HG03039 (cell line): Measurements from ENCODE around the gene LRRC75A.
"Not testable (repeated sequence)": the region's sequence is repeated elsewhere in the genome, so short reads cannot be mapped to it uniquely, and the experiment has no call there.

Source experiments
- ATAC-seq: cut with Tn5 transposase; IDR thresholded peaks from one replicate; pipeline ENCODE4 v1.9.1; 2021; ENCODE audit warnings: mild to moderate bottlenecking, moderate library complexity; ENCODE audit not compliant: unreplicated experiment

Gene LRRC75A

DNA sequence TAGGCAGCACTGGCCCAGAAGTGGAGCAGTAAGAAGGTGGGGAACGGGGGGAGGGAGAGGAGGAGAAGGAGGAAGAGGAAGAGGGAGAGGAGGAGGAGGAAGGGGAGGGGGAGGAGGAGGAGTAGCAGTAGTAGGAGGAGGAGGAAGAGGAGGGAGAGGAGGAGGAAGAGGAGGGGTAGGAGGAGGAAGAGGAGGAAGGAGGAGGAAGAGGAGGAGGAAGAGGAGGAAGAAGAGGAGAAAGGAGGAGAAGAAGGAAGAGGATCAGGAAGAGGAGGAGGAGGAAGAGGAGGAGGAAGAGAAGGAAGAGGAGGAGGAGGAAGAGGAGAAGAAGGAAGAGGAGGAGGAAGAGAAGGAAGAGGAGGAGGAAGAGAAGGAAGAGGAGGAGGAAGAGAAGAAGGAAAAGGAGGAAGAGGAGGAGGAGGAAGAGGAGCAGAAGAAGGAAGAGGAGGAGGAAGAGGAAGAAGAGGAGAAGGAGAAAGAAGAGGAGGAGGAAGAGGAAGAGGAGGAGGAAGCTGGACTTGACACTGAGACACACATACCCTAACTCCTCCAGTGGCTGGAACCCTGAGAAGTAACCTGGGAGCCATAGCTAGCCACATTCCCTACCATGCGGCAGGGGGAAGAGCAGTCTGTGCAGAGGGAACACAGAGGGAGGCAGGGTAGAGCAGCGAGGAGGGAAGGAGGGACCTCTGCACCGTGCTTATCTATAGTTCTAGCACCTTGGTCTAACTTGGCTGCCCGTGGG, 35.8 kb downstream of the LRRC75A start:
- no peak for ATAC-seq

DNA sequence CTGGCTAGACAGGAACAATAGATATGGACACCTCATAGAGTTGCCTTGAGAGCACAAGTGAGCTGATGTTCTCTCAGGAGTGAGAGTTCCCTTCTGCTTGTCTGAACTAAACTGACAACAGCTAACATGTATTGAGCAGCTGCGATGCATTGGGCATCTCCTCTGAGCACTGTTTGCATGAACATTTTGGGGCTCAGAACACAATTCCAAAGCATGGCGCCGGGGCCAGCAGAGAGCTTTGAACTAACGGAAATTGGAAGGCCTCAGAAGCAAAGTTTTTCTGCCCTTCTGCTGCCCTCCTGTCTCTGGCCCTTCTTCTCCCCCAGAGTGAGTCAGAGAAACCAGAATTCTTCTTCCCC, 38.5 kb downstream of the LRRC75A start:
- ATAC-seq, result no peak

DNA sequence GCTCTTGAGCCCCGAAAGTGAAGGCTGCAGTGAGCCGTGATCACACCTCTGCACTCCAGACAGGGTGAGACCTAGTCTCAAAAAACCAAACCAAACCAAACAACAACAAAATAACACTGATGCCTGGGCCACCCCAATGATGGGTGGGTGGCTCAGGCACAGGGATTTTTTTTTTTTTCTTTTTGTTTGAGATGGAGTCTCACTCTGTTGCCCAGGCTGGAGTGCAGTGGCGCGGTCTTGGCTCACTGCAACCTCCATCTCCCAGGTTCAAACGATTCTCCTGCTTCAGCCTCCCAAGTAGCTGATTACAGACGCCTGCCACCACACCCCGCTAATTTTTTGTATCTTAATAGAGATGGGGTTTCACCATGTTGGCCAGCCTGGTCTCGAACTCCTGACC, 39.7 kb downstream of the LRRC75A start:
- not testable (repeated sequence) for ATAC-seq

DNA sequence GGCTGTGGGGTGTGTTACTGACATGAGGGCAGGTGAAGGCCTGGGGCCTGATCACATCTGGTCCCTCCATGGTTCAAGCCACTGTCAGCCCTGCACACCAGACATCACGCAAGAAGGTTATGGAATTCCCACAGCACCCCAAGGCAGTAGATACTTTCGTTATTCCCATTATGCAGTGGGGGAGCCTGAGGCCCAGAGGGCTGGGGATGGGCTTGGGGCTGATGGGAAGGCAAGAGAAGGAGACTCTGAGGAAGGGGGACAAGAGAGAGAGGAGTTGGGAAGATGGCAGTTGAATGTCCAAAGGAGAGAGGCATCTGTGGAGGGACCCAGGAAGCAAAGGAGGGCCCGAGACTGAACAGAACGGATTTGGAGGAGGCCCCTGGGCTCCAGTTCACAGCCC, 42.0 kb downstream of the LRRC75A start:
- ATAC-seq, result no peak

DNA sequence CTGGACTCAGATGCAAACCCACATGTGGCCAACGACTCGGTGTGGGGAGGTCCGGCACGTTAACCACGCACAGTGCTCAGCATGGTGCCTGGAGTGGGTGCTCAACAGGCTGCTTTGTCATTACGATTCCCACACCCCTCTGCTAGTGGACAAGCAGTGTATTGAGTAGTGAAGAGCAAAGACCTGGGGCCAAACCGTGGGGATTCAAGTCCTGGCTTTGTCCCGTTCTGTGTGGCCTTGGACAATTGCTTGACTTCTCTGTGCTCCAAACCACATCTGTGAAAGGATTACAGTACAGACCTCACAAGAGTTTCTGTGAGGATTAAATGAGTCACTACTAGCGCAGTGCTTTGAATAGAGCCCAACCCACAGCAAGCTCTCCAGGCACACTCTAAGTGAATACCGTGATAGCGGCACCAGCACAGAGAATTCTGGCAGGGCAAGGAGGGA, 42.8 kb downstream of the LRRC75A start:
- no peak for ATAC-seq

DNA sequence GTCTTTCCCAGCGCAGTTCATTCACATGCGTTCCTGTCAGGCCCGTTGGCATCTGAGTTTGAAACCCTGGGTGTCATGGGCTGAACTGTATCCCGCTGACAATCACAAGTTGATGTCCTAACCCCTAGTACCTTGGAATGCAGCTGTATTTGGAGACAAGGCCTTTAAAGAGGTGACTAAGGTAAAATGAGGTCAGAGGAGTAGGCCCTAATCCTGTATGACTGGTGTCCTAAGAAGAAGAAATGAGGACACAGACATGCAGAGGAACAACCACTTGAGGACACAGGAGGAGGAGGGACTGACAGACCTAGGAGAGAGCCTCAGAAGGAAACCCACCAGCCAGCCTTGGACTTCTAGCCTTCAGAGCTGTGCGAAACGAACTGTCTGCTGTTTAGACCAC, 43.5 kb downstream of the LRRC75A start:
- no peak for ATAC-seq

DNA sequence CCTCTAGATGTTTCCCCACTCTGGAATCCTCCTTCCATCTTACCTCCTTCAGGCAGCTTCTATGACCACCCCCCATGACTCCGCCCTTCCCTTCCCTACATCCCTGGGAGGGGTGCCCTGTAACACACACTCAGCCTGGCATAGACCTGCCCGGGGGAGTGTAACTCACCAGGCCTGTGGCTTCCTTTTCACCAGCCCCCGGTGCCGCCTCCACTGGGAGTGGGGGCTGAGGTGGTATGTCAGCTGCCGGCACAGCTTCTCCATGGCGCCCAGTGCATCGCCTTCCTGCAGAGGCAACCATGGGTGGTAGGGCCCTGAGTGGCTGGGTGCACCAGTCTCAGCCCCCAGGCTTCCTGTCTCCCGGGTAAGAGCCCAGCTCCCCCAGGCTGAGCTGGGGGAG, 44.3 kb downstream of the LRRC75A start:
- no peak for ATAC-seq

DNA sequence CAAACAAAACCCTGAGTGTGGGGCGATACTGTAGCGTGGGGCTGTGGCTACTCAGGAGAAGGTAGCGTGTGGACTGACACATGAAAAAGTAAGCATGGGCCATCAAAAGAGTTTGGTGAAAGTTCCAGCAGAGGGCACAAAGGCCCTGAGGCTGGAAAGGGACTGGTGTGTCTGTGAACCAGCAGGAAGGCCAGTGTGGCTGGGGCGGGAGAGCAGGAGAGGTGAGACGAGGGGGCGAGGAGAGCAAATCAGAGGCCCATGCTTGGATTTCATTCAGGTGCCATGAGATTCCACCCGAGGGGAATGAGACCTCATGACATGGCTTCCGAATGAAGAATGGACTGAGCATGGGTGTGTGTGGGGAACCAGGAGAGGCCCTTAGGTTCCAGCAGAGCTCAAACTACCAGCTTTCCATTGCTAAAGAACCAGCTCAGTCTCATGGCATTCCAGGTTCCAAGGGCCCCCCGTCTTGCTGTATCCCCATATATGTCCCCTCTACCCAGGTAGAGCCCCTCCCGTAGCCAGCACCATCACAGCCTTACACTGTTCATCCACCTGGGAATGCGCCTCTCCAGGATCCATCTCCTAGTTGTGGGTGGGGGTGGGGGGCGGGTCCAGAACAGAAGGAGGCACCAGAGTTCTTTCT, 45.5 kb downstream of the LRRC75A start:
- no peak for ATAC-seq

DNA sequence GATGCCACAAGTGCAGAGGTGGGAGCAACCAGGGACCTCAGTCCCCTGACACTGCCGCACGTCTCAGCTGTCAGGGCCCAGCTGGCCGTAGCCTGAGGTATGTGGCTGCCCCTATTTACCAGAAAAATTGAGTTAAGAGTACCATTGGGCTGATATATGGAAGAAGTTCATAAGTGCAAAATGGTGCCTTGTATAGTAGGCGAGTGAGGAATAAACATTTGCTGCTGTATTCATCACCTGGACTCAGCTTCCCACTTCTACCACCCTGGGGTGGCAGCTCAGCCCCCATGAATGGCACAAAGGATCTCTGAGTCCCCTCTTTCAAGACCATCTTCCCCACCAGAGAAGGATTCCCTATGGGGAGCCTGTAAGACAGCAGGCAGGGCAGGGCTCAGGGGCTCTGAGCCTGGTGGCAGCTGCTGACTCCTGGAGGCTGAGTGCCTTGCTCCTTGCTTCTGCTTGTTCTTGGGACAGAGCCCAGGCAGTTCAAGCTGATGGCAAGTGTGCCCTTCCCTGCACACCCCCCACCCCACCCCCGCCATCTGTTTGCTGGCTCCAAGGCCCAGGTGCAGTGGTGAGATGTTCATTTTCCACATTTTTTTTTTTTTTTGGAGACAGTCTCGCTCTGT, 47.6 kb downstream of the LRRC75A start:
- no peak for ATAC-seq

DNA sequence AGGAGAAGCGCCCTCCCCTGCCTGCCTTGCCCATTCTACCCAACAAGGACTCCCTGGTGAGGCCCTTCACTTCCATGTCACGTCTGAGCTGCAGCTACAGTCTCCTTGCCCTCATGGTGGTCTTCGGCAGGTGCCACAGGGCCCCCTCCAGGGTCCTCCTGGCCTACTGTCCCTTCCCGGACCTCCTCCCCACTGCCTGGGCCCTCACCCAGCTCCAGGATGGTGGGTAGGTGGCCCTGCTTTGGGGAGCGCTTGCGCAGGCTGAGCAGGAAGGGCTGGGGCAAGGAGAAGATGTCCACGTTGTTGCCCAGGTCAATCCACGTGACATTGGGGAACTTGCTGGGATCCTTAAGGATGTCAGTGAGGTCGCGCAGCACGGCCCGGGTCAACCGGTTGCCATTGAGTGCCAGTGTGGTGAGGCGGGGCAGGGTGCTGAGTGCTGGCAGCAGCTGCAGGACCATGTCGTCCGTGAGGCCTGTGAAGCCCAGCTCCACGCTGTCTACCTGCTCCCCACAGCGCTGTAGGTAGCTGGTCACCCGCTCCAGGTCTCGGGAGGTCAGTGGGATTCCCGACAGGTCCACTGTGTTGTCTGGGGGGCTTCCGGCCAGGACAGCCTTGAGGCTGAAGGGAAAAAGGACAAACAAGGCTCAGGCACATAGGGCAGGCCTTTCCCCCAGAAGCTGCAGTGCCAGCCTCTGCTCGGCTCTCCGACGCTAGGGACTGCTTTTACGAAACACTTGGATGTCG, 48.3 kb downstream of the LRRC75A start:
- ATAC-seq, result no peak

DNA sequence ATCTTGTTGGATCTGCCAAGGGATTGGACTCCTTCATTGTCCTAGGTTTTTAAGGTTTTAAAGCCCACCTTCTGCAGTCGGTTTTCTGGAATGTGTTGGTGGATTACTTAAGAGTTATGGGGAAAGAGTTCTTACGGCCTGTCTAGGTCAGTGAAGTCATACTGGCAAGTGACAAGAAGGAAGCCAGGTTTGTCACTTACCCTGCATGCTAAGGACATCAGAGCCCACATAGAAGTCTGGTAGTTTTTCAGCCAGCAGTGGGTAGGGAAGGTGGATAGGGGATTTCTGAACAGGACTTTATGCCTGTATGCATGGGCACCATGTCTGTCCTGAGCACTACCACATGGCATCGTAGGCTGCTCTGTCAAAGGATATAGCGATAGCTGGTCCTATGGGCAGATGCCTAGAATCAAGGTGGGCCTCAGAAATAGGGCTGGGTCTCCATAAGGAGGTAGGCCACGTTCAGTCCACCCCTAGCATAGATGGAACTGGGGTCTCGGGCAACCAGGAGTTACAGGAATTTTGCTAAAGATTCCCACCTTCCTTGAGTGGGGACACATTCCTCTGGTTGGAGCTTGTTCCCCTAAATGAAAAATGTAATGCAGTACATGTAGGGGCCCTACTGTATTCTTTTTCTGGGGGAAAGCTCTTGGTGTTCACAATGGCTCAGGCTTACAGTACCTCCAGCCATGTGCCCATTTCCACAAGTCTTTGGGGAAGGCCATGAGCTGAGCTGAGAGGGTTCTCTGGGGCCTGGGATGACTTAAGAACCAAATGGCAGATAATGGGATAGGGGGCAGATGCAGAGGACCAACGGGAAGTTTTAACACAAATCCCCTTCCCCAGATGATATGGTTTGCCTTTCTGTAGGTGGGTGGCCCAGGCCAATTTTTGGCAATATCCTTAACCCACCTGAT, 49.1 kb downstream of the LRRC75A start:
- no peak for ATAC-seq

DNA sequence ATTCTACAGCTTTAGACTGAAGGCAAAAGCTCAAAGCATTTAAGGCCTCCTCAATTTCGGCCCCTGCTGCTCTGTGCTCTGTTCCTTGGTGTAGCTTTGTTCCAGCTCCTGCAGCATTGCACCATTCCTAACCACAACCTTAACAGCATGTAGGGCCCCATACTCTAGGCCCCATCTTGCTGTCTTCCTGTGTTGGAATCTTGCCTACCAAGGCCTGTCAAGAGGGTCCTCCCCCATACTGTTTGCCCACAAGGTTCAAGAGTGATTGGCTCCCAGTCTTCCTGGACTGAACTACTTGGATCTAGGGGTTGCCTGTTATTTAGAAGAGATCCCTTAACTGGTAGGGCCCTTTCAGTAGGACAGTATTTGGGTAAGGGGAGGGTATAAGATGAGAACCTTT, 49.9 kb downstream of the LRRC75A start:
- no peak for ATAC-seq

DNA sequence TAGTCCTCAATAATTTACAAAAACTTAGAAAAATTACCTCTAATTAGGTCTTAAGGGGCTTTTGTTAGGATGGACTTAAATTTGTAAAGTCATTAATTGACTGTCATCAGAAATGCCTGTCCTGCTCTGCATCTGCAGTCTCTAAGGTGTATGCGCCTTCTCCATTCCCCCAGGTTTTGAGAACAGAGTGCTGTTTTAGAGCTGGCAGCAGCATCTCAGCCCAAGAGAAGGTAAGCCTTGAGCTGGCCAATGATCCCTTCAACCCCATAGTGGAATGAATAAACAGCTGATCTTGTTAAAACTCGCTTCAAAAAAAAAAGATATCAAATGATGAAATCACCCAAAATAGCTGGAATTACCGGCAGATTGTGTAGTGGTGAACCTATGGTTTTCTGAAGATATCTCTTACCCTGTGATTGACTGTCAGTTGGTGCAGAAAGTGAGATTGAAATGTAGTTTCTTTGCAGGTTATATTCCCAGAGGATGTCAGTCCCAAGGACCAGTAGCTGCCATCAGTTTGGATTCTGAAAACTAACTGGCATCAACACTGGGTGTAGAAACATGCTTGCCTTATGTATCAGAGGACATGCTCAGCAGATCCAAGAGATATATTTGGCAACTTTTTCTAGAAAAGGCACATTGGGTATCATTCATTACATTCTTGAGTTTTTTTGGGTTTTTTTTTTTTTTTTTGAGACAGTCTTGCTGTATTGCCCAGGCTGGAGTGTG, 50.9 kb downstream of the LRRC75A start:
- ATAC-seq, result no peak

DNA sequence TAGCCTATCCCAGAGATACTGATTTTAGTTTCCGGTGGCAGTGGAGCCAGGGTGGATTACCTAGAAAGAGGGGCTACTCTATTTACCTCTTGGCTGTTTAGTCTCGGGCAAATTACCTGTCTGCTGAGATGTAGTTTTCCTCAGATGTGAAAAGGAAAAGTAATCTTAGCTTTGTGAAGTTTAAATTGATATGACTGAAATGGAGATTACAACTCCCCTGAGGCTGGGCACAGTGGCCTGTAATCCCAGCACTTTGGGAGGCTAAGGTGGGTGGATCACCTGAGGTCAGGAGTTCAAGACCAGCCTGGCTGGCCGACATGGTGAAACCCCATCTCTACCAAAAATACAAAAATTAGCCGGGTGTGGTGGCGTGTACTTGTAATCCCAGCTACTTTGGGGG, 51.6 kb downstream of the LRRC75A start:
- not testable (repeated sequence) for ATAC-seq

DNA sequence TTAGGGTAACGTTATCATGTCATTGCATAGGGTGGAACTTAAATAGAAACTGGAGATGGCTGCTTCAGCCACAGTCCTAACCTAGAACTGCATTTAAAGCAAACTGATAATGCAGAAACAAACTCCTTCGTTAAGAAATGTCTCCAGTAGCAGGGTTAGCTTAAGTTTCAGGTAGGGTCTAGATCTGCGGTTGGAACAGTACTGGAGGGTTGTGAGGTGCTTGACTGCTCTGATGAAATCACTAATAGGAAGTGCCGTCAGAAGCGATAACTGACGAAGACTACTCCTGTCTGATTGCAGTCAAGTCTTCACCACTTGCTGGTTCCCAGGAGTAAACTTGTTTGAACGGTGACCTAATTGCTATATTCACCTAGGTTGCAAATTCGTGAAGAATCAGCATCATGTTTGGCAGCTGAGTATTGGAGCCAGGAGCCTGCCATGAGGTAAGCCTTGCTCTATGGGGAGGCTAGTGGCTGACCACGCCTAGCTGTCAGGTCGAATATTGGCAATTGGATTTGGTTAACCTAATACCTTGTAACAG, 52.1 kb downstream of the LRRC75A start:
- ATAC-seq, result no peak

DNA sequence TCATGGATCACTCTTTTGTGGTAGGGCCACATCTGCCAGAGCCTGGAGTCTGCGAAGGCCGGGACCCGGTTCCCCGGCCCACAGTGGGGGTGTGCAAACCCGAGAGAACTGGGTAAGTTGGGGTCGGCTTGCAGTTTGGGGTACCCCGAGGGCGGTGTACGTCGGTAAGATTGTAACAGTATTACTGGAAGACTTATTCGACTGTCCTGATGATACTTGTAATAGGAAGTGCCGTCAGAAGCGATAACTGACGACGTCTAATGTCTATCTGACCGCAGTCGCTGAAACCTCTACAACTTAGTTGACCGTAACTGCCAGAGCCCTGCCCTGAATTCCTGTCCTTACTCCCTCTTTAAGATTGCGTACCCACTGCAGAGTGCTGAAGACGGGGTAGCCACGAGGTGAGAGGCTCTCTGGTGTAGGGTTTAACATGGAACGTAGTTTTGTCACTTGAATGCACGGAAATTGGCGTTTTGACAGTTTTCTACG, 52.6 kb downstream of the LRRC75A start:
- no peak for ATAC-seq

DNA sequence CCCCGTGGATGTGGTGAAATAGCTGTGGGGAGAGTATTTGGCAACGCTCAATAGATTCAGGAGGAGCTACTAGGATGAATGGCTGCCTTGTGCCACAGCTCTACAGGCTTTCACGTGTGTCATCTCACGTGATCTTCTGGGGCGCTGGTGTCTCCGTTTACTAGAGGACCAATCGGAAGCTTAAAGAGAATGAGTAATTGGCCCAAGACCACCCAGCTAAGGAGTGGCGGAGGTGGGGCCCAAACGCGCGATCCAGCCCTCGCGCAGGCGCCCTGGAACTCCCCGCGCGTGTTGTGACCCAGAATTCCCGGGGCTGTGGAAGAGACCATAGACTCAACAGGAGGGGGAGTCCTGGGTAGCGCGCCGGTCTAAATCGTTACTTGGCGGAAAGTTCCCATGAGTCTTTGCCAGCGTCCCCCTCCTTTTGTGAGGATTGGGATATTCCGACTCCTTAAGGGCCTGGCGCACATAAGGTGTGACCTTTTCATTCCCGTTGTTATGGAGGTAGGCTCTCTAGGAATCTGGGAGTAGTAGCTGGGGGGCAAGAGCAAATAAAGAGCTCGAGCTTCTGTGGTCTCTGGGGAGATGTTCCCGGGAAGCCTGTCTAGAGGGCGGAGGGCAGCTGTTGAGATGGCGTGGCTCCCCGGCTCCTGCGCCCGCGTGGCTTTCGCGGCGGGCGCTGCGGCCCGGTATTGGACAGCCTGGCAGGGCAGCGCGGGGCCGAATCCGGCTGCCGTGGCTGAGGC, 53.3 kb downstream of the LRRC75A start:
- peak; percentile 69 for ATAC-seq

DNA sequence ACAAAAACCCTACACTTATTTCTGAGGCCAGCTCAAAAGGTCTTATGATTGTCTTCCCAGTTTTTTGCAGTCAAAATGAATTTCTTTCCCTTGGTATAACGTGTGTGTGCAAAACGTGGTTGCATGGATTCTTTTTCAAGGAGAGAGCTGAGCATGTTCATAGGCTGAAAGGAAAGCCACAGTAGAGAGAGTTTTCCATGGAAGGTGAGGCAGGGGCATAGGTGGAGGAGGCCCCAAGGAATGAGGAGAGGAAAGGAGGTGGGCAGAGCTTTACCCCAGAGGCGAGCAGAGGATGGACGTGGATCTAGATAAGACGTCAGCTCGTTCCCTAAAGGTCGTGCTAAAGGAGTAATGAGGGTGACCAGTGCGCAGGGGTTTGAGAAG, 53.8 kb downstream of the LRRC75A start:
- ATAC-seq, result no peak

DNA sequence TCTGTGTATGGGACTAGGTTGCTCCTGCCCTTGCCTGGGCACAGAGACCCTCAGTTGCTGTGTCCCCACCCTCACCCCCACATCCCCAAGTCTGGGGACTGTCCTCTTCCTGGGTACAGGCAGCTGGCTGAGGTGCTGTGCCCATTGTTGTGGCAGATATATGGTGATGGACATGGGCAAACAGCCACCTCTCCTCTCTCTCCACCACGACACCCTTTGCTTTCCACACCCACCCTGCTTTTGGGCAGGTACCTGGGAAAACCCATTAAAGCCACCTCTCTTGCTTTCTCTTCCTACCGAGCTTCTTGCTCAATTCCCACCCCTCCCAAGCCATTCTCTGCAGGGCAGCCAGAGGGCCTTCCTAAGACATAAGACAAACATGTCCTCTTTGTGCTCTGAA, 54.9 kb downstream of the LRRC75A start:
- ATAC-seq, result no peak
